NCI-H2107 treated with DMSO at 0.1 percent for 48 hours (cell line): ENCODE data around the gene OCA2.

ENCODE experiments used
- DNase-seq: peaks from one replicate; lab custom pipeline; 2025; ENCODE audit not compliant: unreplicated experiment; lab: John Stamatoyannopoulos, UW

The OCA2 gene

GRCh38 chr15:27885201-27885600 is 213.9 kb downstream of the OCA2 start:
- no peak for DNase-seq

DNA sequence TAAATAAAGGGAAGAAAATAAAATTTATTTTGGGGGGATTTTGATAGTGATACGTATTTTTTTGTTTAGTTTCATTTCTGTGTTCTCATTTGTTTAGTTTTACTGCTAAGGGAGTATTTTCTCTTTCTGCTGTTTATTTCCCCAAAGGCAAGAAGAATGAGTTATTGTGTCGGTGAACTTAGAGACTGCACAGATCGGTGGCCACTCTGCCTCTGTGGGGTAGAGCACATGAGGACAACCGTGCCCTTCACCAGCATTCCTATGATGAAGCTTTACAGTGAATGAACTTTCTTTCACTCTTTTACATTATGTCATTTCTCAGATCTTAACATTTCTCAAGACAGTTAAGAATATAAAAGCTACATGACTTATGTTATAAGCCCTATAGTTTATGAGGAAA is 214.4 kb downstream of the OCA2 start:
- no peak for DNase-seq

DNA sequence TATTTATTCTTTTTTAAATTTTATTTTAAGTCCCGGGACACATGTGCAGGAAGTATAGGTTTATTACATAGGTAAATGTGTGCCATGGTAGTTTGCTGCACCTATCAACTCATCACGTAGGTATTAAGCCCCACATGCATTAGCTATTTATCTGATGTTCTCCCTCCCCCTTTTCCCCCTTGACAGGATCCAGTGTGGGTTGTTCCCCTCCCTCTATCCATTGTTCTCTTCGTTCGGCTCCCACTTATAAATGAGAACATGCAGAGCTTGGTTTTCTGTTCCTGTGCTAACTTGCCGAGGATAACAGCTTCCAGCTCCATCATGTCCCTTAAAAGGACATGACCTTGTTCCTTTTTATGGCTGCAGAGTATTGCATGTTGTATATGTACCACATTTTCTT is 220.3 kb downstream of the OCA2 start:
- DNase-seq = no peak

DNA sequence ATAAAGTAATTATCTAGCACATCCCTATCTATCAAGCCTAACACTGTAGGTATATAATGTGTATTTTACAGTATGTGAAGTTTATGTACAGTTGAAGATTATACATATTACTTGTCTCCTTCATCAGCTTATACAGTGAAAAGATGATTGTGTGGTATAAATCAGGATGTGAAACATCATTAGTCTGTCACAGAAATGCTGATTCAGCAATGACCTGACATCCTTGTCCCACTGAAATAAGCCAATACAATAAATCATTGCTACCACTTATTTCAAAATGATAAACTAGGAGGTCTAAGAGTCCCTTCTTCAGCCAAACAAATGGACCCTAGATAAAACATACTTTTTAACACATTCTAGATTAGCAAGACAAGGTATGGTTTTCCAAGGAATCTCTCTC is 225.3 kb downstream of the OCA2 start:
- no peak for DNase-seq

GRCh38 chr15:27873039-27873438 is 226.1 kb downstream of the OCA2 start:
- DNase-seq = no peak

DNA sequence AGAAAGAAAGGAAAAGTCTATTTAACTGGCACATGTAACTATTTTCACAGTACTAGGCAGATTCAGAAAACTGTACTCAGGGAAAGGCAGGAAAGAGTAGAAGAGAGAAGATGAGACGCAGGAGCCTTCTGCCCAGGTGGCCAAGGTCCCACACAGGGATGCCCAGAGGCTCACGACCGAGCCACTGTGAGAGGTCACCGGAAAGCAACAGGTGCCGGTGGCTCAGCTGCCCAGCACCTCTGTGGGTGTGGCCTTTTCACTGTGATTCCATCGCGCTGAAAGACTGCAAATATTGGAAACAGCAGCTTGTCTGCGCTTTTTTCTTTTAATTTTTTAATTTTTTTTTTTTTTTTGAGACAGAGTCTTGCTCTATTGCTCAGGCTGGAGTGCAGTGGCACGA is 226.8 kb downstream of the OCA2 start:
- DNase-seq = no peak

- no peak for DNase-seq
Measured at GRCh38 chr15:27871902-27872260, 227.2 kb downstream of the OCA2 start.

DNA sequence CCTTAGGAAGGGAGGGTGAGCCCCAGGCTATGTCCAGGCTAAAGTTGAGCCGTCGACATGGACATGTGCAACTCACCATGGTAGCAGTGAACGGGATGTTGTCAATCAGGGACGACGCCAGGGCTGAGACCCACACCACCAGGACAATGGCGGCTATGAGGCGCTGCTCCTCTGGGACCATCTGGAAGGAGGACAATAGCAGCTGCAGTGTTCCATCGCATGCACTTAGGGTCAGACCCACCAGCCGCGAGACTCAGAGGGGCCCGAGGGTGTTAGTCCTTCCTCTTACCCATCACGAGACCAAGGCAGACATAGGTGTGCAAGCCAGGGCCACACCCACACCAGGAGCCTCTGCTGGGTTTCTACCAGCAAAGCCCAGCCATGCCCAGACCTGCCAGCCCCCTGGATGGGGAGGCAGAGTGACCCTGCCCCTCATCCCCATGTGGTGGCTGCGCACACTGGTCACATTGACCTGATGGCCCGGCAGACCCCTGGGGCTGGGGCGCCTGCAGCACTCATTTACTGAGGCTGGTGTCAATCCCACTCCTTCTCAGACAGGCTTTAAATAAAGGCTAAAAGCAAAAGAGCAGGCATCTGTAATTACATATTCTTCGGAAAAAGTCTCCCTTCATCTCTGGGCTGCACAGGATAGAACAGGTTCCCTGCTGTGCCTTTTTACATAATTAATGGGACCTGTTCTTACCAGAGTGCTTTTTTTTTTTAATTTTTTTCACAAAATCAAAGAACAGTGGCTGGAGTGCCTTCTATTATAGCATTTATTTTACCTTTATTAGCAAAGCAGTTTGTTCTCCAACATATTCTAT is 227.8 kb downstream of the OCA2 start:
- DNase-seq = no peak

GRCh38 chr15:27870320-27870719 is 228.8 kb downstream of the OCA2 start:
- no peak for DNase-seq

DNA sequence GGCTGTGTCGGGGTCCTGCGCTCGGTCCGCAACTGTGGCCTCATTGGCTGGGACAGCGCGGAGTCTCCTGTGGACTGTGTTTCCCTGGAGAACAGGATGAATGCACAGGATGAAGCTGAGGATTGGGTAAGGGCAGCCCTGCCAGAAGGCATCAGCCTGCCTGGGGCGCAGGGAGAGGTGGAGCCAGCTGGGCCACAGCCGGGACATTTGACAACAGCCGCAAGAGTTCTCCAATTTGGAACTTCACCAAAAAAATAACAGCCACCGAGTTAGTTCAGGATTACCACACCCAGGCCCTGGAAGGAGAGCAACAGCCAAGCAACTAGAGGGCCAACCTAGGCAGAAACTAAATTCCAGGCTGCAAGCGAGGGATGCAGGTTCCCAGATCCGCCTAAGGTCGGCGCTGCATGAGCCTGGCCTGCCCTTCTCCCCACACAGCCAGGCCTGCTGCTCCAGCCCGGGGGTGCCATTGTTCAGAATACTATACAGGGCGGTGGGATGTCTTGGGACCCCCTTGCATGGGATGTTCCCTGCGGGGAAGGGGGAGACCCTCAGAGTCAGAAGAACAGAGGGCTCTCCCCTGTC is 229.3 kb downstream of the OCA2 start:
- DNase-seq = no peak

DNA sequence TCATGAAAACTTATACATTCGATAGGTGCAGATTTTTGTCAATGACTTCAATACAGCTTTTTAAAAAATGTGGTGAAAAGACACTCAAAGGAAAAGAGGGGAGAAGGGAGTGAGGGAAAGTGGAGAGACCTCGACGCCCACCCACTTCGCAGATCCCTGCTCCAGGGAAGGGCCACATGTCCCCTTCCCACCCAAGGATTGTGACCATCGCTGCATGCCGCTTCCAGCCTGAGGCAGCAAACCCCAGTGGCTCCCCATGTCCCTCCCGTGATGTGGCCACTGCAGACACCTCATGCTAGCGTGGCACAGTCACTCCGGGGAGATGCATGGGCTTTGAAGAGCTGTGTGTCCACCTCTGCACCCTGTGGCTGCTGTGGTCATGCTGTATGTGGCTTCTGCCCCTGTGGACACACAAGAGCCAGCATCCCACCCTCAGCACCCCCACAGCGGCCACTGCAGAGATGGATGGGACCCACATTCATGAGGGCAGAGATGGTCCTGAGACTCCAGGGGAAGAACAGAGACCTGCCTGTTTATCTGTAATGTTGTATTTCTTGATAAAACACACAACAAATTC is 230.2 kb downstream of the OCA2 start:
- no peak for DNase-seq

- no peak for DNase-seq
Measured at GRCh38 chr15:27867861-27868260, 231.3 kb downstream of the OCA2 start.

GRCh38 chr15:27866505-27867165 is 232.5 kb downstream of the OCA2 start:
- DNase-seq = no peak

DNA sequence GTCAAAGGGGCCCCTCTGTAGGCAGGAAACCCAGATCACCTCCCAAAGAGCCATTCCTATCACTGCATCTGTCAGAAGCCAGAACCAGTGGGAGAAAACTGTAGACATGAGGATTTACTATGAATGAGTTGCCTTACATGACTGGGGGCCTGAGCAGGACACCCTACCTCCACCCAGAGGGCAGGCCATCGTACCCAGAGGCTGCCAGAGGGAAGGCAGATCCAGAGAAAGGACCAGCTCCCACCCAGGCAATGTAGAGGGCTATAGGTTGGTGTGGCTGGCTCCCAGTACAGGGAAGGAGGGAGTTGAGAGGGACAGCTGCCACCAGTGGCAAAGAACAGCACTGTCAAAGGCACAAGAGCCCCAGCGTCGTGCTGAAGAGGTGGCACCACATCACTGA is 233.2 kb downstream of the OCA2 start:
- DNase-seq = no peak

GRCh38 chr15:27865323-27865922 is 233.7 kb downstream of the OCA2 start:
- DNase-seq = no peak

DNA sequence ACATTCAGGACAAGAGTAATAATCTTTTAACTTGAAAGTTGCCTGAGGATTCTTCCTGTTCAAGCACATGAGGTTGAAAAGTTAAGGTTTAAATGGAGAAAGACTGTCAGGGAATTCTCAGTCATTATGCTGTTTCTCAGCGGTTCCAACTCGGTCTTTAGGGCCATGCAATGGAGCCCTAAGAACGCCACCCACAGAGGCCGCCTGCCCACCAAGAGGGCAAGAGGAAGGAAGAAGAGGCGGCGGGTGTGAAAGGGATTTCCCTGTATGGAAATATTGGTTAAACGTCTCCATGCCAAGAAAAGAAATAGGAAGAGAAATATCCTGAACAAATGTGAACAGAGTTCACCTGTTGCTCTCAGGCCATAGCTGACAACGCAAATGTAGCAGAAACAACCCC is 234.4 kb downstream of the OCA2 start:
- DNase-seq = no peak

DNA sequence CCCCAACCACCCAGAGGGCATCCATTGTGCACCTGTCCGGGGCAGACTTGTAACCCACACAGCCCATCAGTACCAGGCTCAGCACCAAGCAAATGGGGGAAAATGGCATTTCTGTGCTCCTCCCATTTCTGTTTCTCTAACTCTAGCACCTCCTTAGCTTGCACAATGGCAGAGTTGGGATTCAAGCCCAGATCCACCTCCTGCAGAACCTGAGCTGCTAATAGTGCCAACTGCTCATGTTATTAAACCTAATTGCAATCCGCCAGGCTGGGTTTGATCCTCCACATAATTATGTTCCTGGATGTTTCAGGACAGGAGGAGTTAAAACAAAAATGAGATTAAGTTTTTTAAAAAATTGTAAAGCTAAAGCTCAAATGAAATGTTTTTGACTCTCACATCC is 235.0 kb downstream of the OCA2 start:
- DNase-seq = no peak

DNA sequence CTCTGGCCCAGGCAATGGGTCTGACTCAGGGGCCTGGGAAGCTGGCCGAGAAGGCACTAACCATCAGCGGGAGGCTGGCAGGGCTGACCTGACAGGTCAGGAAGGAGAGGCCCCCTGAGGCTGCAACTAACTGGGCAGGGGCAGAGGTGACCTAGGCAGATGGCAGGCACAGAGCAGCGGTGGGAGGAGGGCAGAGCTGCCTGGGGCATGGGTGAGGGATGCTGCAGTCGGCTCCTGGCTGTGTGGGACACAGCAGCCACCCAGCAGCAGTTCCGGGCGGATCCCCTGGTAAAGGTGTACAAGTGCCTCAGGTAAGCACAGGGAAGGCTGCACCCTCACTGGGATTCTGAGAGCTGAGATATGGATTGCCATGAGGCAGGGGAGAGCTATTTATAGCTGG is 236.1 kb downstream of the OCA2 start:
- no peak for DNase-seq

GRCh38 chr15:27861171-27861570 is 237.9 kb downstream of the OCA2 start:
- no peak for DNase-seq

DNA sequence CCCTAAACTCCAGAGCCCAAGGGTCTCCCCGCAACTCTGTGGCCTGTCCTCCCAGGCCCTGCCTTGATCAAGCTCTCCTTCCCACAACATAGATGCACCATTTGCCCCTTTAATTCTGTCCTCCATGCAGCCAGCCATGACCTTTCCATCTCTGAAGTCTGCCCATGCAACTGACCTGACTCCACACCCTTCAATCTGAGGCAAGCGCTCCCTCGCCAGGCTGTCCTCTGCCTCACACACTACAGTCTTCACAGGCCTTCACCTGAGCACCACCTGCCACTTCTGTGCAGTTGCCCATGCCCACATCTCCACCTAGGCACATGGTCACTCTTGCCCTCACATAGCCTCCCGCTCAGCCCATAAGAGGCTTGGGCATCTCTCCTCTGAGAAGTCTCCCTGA is 244.0 kb downstream of the OCA2 start:
- DNase-seq = no peak

GRCh38 chr15:27854601-27855000 is 244.5 kb downstream of the OCA2 start:
- no peak for DNase-seq
